HepG2 (cell line): ENCODE results near the gene ATRIP. TPM values are rescaled to one million over a fixed set of nuclear protein-coding genes. Genes with fewer than 3 reads are reported as not detected.

Source experiments
- BRF2 ChIP-seq: sonication (generic); formaldehyde crosslinking; IDR thresholded peaks from 2 replicates; pipeline ENCODE4 v1.8.1; 2022; ENCODE audit warnings: mild to moderate bottlenecking, missing genetic modification reagents
- CC2D1A ChIP-seq: sonication (generic); formaldehyde crosslinking; IDR thresholded peaks from 2 replicates; pipeline ENCODE4 v1.8.1; 2023; ENCODE audit warnings: mild to moderate bottlenecking, missing genetic modification reagents
- FIP1L1 ChIP-seq: fragments of 200-400 bp; formaldehyde crosslinking; IDR thresholded peaks from 2 replicates; pipeline ENCODE4 v1.6.1; 2018; ENCODE audit warnings: low read depth, mild to moderate bottlenecking, low read length, moderate library complexity, borderline replicate concordance; ENCODE audit not compliant: insufficient read depth
- FLYWCH1 ChIP-seq: sonication (generic); formaldehyde crosslinking; IDR thresholded peaks from 2 replicates; pipeline ENCODE4 v1.8.1; 2023; ENCODE audit warnings: mild to moderate bottlenecking, missing genetic modification reagents
- FOXA3 ChIP-seq: IDR thresholded peaks from 2 replicates; pipeline ENCODE4 v1.6.1; 2016; ENCODE audit warnings: missing genetic modification reagents, missing compliant biosample characterization
- HMG20A ChIP-seq: IDR thresholded peaks from 2 replicates; pipeline ENCODE4 v1.6.1; 2016; ENCODE audit warnings: borderline replicate concordance
- JDP2 ChIP-seq: sonication (generic); formaldehyde crosslinking; IDR thresholded peaks from 2 replicates; pipeline ENCODE4 v1.8.1; 2022; ENCODE audit warnings: missing genetic modification reagents, borderline replicate concordance
- JUND ChIP-seq: sonication (generic); formaldehyde crosslinking; IDR thresholded peaks from 2 replicates; pipeline ENCODE4 v1.8.0; 2022; ENCODE audit warnings: mild to moderate bottlenecking, missing genetic modification reagents
- KAT8 ChIP-seq: IDR thresholded peaks from 2 replicates; pipeline ENCODE4 v1.6.1; 2016; ENCODE audit warnings: missing genetic modification reagents, missing compliant biosample characterization
- KLF12 ChIP-seq: sonication (generic); formaldehyde crosslinking; IDR thresholded peaks from 2 replicates; pipeline ENCODE4 v1.4.0; 2020; ENCODE audit warnings: missing genetic modification reagents, borderline replicate concordance
- MBNL3 ChIP-seq: fragments of 250-450 bp; sonication (Bioruptor Pico); conservative IDR thresholded peaks from 2 replicates; pipeline ENCODE4 v1.8.0; 2022; ENCODE audit warnings: mild to moderate bottlenecking, inconsistent platforms
- MEIS1 ChIP-seq: sonication (generic); formaldehyde crosslinking; IDR thresholded peaks from 2 replicates; pipeline ENCODE4 v1.9.0; 2021; ENCODE audit warnings: mild to moderate bottlenecking, missing genetic modification reagents, moderate library complexity, borderline replicate concordance
- NCOA2 ChIP-seq: sonication (generic); formaldehyde crosslinking; IDR thresholded peaks from 2 replicates; pipeline ENCODE4 v1.8.0; 2022; ENCODE audit warnings: inconsistent platforms
- PHF8 ChIP-seq: sonication (generic); formaldehyde crosslinking; IDR thresholded peaks from 2 replicates; pipeline ENCODE4 v1.5.0; 2020; ENCODE audit warnings: missing genetic modification reagents
- SALL2 ChIP-seq: sonication (generic); formaldehyde crosslinking; IDR thresholded peaks from 2 replicates; pipeline ENCODE4 v1.8.1; 2023; ENCODE audit warnings: mild to moderate bottlenecking, missing genetic modification reagents, inconsistent platforms
- TBX3 ChIP-seq: fragments of 450-650 bp; IDR thresholded peaks from 2 replicates; pipeline ENCODE4 v1.6.1; 2017; ENCODE audit warnings: antibody characterized with exemption, mild to moderate bottlenecking, inconsistent platforms, borderline replicate concordance
- U2AF2 ChIP-seq: fragments of 200-400 bp; formaldehyde crosslinking; IDR thresholded peaks from 2 replicates; pipeline ENCODE4 v1.6.1; 2017; ENCODE audit warnings: low read depth, mild to moderate bottlenecking, low read length
- ZBTB7A ChIP-seq: sonication (generic); formaldehyde crosslinking; IDR thresholded peaks from 2 replicates; pipeline ENCODE4 v1.8.0; 2022; ENCODE audit warnings: mild to moderate bottlenecking, missing genetic modification reagents
- ZC3H13 ChIP-seq: sonication (generic); formaldehyde crosslinking; IDR thresholded peaks from 2 replicates; pipeline ENCODE4 v1.8.1; 2023; ENCODE audit warnings: mild to moderate bottlenecking, missing genetic modification reagents, moderate library complexity
- ZFP1 ChIP-seq: IDR thresholded peaks from 2 replicates; pipeline ENCODE4 v1.6.1; 2016
- ZNF563 ChIP-seq: sonication (generic); formaldehyde crosslinking; IDR thresholded peaks from 2 replicates; pipeline ENCODE4 v1.8.0; 2022; ENCODE audit warnings: mild to moderate bottlenecking, moderate library complexity, missing genetic modification reagents
- ZNF605 ChIP-seq: sonication (generic); formaldehyde crosslinking; IDR thresholded peaks from 2 replicates; pipeline ENCODE4 v1.8.0; 2022; ENCODE audit warnings: mild to moderate bottlenecking, missing genetic modification reagents
- ZNF691 ChIP-seq: sonication (generic); formaldehyde crosslinking; IDR thresholded peaks from 2 replicates; pipeline ENCODE4 v1.4.0; 2020; ENCODE audit warnings: missing genetic modification reagents, low read depth, mild to moderate bottlenecking, borderline replicate concordance
- ZNF775 ChIP-seq: sonication (generic); formaldehyde crosslinking; IDR thresholded peaks from 2 replicates; pipeline ENCODE4 v1.4.0; 2020; ENCODE audit warnings: missing genetic modification reagents, mild to moderate bottlenecking, moderate library complexity, borderline replicate concordance
- ZSCAN31 ChIP-seq: sonication (generic); formaldehyde crosslinking; IDR thresholded peaks from 2 replicates; pipeline ENCODE4 v1.5.0; 2020; ENCODE audit warnings: low read depth, mild to moderate bottlenecking, missing genetic modification reagents
- polyA plus RNA-seq, 8 experiments: library from polyadenylated mRNA; depleted of rRNA in 3 of 8; stranded (reverse) in 7 of 8; unstranded in 1 of 8; fragments of >200 nt; fragmentation: Illumina TruSeq in 4 of 8; extraction: Trizol in 4 of 8; gene quantifications; 2 replicates each; pipeline versions ENCODE4 v1.2.1 to v1.2.3, GENCODE V29; 2011 to 2016; ENCODE audit warnings: low read depth in 4 of 8, missing spikeins in 1 of 8, mixed read lengths in 1 of 8; ENCODE audit not compliant: insufficient read depth in 1 of 8
- total RNA-seq, 5 experiments: library from RNA; depleted of rRNA; stranded (reverse); fragments of >200 nt; fragmentation: Illumina TruSeq; extraction: Trizol; gene quantifications; 2 replicates each; pipeline ENCODE4 v1.2.3, GENCODE V29; 2016; ENCODE audit warnings: low read depth in 1 of 5
- TF ChIP-seq, protein P1 (sequence below): sonication (generic); formaldehyde crosslinking; IDR thresholded peaks from 2 replicates; pipeline ENCODE4 v1.4.0; 2020; ENCODE audit warnings: missing genetic modification reagents, borderline replicate concordance

The ATRIP gene
- total and polyA plus RNA-seq, 2 of the 13 experiments (the other 11 are each of a cell fraction or from before 2014, with no cell fraction given) = 5.1 to 12.5 TPM

DNA sequence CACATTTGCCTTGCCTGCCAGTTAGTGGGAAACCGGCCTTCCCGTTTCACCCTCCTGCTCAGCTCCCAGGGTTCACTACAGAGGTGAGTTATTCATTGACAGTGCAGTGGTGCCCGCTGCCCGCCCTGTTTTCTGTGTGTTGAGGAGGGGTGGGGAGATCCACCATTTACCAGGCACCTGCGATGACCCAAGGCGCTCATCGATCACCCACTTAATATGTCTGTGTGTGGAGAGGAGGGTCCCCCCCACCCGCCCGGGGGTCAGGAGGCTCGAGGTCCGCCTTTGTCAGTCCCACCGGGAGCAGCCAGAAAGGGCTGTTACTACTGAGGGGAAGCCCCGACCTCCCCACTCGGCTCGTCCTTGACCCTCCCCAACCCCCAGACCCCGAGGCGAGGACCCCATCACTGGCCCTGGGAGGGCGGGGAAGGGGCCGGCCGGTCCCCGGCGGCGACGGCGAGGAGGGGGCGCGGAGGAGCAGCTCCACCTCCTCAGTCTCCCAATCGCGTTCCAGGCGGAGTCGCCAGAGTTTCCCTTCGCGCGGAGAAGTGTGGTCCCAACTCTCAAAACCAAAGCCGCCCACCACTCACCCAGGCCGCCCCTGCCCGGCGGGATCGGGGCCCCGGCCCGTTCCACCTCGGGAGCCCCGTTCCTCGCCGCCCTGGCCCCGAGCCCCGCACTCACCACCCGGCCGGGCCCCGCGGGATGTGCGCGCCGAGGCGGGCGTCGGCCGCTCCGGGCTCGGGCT is 17.8 kb upstream of the ATRIP start (continued):
- TF ChIP-seq, protein P1, sequence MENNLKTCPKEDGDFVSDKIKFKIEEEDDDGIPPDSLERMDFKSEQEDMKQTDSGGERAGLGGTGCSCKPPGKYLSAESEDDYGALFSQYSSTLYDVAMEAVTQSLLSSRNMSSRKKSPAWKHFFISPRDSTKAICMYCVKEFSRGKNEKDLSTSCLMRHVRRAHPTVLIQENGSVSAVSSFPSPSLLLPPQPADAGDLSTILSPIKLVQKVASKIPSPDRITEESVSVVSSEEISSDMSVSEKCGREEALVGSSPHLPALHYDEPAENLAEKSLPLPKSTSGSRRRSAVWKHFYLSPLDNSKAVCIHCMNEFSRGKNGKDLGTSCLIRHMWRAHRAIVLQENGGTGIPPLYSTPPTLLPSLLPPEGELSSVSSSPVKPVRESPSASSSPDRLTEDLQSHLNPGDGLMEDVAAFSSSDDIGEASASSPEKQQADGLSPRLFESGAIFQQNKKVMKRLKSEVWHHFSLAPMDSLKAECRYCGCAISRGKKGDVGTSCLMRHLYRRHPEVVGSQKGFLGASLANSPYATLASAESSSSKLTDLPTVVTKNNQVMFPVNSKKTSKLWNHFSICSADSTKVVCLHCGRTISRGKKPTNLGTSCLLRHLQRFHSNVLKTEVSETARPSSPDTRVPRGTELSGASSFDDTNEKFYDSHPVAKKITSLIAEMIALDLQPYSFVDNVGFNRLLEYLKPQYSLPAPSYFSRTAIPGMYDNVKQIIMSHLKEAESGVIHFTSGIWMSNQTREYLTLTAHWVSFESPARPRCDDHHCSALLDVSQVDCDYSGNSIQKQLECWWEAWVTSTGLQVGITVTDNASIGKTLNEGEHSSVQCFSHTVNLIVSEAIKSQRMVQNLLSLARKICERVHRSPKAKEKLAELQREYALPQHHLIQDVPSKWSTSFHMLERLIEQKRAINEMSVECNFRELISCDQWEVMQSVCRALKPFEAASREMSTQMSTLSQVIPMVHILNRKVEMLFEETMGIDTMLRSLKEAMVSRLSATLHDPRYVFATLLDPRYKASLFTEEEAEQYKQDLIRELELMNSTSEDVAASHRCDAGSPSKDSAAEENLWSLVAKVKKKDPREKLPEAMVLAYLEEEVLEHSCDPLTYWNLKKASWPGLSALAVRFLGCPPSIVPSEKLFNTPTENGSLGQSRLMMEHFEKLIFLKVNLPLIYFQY (CRISPR knock-in tag) = no peak
- TF ChIP-seq HMG20A (CRISPR knock-in tag) (no peak), JDP2 (CRISPR knock-in tag) (peak; percentile 53; the same call in 1 of the 2 replicates), TBX3 (no peak), FOXA3 (CRISPR knock-in tag) (peak; percentile 34), U2AF2 (no peak), FLYWCH1 (CRISPR knock-in tag) (no peak), MEIS1 (CRISPR knock-in tag) (no peak; the same call in 1 of the 2 replicates), MBNL3 (CRISPR knock-in tag) (no peak), ZNF775 (no peak), ZBTB7A (CRISPR knock-in tag) (no peak; the same call in 1 of the 2 replicates), PHF8 (CRISPR knock-in tag) (peak; percentile 12), FIP1L1 (no peak), KLF12 (no peak), BRF2 (CRISPR knock-in tag) (0 out of 2 replicates have a peak, but pooled peaks have one; percentile 11), CC2D1A (CRISPR knock-in tag) (no peak), ZNF563 (CRISPR knock-in tag) (no peak), ZSCAN31 (CRISPR knock-in tag) (peak; percentile 45; the same call in 1 of the 2 replicates), ZC3H13 (CRISPR knock-in tag) (no peak; the same call in 1 of the 2 replicates), ZFP1 (CRISPR knock-in tag) (no peak), SALL2 (no peak), JUND (CRISPR knock-in tag) (no peak), NCOA2 (CRISPR knock-in tag) (peak; percentile 25; the same call in 1 of the 2 replicates), ZNF691 (CRISPR knock-in tag) (no peak), KAT8 (0 out of 2 replicates have a peak, but pooled peaks have one; percentile 52), ZNF605 (CRISPR knock-in tag) (peak; percentile 51; the same call in 1 of the 2 replicates)
